ENCODE results near the gene CMTM1.
"Not testable (repeated sequence)": the region's sequence is repeated elsewhere in the genome, so short reads cannot be mapped to it uniquely, and the experiment has no call there.

Gene CMTM1

DNA sequence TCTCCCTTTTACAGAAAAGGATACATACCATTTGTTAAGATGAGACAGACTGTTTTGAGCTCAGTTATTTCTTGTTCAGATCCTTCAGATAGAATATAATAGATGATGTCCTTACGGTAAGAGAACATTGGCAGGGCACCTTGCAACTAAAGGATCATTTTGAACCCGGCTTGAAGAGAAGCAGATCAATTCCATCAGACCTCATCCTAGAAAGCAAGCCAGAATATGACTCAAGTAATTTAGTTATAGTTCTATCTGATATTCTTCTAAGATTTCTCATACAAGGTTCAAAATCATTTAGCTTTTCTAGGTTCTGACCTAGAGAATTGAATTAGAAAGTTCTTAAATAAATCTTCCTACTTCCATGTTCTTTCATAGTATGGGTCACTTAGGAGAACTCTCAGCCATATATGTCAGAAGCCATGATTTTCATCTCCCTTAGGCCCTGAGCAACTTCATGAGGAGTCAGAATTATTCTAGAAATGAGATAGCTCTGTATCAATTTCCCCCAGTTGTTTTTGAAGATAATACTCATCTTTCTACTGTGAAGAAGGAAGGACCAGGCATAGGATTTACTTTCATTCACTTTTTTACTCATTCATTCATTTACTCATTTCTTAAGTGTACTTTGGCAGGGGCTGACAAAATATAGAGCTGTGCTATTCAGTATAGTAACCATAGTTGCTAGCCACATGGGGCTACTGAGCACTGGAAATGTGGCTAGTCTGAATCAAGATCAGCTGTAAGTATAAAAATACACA, 2.5 kb upstream of the CMTM1 start:
- DNase-seq: no peak

DNA sequence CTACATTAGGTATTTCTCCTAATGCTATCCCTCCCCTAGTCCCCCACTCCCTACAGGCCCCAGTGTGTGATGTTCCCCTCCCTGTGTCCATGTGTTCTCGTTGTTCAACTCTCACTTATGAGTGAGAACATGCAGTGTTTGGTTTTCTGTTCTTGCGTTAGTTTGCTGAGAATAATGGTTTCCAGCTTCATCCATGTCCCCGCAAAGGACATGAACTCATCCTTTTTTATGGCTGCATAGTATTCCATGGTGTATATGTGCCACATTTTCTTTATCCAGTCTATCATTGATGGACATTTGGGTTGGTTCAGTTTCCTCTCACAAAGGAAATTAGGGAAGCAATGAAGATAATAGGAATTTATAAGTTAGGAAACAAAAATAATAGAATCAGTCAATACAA, 1.0 kb downstream of the CMTM1 start:
- not testable (repeated sequence) for DNase-seq

DNA sequence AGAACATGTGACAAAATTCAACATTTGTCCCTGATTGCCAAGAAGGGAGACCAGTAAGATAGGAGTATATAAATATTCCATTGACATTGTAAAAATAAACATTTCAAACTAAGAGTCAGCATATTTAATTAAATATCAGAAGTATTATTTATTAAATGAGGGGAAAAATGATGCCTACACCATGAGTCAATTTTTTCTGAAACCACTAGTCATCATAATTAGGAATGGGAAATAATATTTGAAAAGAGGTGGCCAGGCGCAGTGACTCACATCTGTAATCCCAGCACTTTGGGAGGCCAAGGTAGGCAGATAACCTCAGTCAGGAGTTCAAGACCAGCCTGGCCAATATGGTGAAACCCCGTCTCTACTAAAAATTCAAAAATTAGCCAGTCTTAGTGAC, 2.1 kb downstream of the CMTM1 start:
- DNase-seq: no peak

DNA sequence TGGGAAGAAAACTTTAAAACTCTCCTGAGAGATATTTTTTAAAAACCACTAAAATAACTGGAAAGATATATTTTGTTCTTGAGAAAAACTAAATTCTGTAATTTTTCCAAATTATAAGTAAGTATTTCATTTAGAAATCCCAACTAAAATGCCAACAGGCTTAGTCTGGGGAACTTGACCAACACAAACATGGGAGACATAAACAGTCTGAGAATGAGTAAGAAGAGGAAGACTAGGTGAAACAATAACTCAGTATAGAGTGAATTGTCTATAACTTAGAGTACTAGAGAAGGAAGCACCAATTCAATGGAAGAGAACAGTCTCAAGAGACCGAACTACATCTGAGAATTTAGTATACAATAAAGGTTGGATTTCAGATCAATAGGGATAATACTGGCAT, 2.9 kb downstream of the CMTM1 start:
- DNase-seq: no peak

DNA sequence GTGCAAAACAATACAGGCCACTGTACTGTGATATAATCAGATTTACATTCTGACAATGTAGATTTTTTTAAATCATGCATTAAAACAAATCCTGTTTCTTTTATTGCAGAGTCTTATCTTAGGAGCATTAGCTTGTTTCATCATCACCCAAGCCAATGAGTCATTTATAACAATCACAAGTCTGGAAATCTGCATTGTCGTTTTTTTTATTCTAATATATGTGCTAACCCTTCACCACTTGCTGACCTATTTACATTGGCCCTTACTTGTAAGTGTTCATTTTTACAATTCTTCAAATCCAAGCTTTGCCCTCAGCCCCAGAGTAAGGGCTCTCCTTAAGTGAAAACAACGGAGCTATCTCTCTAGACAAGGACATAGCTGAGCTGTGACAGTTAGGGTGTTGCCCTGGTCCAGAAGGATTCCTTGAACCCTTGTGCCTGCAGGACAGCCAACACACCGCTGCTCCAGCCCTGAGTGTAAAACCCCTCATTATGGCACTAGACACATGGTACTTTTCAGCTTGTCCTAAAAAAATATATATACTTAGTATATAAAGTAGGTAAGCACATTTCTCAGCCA, 3.7 kb downstream of the CMTM1 start:
- no peak for DNase-seq

DNA sequence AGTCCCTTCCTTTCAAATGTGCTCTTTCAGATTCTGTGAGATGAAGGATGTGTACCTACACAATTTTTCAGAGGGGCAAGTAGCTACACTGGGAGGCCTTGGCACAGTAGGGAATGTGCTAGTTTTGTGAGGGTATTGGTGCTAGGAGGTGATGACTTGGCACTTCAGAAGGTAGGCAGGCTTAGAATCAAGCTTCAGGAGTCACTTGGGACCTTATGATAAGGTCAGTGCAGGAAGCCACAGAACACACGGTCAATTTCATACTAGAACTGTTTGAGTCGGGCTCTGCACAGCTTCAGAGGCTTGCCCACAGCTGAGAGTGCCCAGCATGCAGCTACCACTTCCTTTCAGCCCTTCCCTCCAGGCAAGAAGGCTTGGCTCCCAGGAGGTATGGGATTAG, 6.1 kb downstream of the CMTM1 start:
- DNase-seq: no peak

DNA sequence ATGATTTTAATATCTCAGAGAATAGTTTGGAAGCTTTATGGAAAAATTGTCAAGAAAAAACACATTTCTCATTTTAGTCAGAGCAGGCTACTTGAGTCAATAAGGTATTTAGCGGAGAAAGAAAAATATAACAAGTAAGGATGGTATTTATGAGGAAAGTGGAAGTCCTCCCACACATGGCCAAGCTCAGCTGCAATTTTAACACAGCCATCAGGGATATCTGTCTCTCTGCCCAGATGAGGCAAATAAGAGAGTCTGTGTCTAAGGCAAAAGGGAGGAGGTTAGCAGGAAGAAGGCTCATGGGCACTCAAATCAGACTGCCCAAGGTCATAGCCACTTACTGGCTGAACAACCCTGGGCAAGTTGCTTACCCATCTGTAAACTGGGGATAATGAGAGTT, 7.8 kb downstream of the CMTM1 start:
- no peak for DNase-seq

DNA sequence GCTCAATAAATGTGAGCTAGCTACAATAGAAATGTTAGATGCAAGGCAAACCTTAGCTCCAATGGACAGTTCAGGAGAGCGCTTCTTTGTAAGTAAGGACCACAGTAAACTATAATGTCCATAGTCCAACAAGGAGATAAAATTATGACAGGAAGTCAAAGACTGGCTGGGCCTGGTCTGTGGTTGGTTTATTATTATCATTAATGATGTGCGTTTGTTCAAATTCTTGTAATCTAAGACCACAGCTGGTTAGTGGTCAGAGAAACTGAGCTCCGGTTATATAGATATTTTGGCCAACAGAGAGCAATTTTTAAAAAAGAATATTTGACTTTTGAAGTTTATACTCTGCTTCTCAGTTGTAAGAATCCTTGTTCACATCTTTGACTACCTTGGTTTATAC, 8.3 kb downstream of the CMTM1 start:
- no peak for DNase-seq

DNA sequence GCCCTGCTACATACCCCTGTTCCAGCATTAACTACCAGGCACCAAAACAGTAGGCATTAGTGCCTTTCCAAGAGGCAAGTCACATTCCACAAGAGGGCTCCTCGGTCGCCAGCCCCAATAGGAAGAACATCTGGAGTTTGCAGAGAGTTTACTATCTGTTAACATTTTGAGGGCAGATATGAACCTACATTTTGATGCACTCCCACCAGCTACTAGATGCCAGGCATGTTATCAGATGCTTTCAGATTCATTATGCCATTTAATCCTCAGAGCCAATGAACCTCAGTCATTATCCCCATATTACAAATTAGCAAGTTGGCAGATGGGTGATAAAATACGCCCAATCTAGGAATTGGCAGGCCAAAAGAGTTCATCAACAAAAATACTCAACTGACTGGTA, 8.8 kb downstream of the CMTM1 start:
- no peak for DNase-seq

DNA sequence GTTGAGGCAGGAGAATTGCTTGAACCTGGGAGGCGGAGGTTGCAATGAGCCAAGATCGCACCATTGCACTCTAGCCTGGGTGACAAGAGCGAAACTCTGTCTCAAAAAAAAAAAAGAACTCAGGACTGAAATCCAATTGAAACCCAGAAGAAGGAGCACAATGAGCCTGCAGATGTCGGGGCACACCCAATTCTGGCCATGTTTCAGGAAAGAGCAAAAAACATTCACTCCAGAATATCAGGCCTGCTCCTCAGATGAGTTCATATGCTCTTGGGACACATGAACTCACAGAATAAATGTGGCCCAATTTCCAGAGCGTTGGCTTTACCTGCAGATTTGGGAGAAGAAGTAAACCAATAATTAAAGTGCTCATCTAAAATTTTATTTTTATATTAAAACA, 10.1 kb downstream of the CMTM1 start:
- no peak for DNase-seq

DNA sequence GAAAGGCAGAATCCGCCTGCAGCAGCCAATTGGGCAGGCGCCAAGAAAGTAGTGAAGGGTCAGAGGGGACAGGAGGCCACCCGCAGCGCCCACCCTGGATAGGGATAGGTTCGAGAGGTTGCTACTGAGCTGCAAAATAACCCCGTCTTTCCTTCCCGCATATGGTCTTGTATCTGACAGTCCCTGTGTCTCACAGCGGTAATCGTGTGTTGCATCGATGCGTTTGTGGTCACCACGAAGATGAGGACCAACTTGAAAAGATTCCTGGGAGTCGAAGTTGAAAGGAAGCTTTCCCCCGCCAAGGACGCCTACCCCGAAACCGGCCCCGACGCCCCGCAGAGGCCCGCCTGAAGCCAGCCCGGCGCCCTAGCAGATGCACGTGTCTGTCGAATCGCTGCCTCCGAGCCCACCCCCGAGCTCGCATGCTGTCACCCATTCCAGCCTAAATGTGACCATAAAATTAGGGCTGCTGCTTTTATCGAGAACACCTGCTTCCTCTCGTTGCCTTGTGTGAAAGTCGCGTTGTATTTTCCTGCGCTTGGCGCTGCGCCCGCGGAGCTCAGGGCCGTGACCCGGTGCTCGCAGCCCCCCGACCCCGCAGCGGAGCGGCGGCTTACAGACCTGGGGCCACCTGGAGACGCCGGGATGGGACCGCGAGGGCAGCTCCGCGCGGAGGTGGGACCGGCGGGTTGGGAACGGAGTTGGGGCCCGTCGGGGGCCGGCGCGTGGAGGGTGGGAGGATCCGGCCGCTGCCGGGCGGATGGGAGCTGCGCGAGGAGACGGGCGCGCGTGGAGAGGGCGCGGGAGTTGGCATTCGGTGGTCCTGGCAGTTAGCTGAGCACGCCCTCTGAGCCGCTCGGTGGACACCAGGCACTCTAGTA, 12.7 kb downstream of the CMTM1 start, which contains the start of gene CMTM2:
TSS of gene CMTM2 (plus strand) at position 813 of the 881 bp plus-strand sequence. CDS start 145 bp downstream, outside the sequence.
- DNase-seq: no peak

DNA sequence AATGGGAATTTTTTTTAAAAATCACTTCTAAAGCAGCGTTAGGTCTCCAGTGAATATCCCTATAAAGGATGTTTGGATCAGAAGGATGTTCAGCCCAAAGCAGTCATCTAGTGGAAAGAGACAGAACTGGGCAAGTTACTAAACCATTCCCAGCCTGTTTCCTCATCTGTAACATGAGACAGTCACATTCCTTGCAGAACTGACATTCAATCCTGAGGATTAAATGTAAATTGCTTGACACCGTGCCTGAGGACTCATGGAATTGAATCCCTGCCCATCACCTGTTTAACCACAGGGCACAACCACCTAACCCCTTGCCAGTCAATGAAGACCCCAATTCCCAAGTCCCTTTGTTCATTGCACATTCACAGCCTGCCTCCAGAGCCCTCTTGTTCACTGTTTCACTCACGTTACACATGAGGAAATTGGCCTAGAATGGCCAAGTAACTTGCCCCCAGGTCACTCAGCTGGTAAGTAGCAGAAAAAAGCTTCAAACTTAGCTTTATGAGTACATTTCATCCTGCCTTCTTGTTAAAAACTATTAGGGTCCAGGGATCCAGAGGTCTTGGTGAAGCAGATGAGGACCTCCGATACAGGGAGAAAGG, 14.5 kb downstream of the CMTM1 start:
- peak; percentile 10 for DNase-seq

DNA sequence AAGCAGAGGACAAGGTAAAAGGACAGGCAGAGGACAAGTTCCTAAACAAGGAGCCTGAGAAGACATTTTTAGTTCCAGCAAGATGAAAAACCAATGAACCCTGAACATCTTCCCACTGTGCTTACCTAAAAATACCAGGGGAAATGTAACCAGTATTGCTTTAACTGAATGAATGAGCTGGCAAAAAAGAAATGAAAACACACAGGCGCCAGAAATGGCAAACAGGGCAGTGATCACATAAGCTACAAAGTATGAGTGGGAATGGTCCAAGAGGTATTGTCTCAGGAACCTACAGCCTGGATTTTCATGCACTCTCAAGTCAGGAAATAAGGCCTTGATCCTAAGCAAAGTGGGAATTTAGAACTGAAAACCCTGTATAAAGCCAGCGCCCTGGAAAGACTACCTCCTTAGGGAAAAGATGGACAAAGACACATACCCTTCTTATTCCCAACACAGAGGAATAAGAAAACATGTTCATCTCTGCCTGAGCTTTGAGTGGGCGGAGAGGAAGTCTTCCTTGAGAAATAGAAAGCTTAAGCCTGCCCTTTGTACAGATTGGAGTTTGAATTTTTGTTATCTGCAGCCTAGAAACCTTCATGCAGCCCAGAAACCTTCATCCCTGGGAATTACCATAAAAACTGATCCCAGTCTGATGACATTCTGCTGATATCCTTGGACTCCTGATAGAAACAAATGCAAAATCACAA, 15.2 kb downstream of the CMTM1 start:
- DNase-seq: no peak

DNA sequence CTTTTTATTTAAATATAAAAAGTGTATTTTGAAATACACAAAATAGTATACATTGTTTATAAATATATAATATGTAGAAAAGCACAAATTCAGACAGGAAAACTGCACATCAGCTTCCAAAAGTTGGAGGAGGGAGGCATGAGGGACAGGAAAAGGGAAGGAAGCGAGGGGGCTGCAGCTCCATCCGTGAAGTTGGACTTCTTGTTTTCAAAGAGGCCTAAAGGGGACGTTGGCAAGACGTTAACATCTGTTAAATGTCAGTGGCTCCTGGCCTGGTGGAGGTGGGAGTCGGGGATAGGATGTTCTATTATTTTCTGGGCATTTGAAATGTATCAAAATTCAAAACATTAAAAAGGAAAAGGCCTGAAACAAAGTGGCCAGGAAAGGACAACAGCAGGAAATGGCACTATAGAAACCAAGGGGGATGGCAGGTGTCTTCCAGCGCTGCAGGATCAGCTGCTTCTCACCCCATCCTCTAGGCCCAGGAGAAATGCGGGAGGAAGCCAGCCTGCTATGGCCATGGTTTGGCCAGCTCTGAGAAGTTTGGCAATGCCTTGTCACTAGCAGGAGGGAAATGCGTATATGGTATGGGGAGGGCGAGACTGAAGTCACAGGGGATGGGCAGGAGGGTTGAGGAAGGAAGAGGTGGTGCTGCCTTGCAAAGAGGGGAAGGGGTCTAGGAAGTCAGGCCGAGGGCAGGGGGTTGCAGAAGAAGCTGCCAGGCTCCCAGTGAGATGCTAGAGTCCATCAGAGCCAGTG, 19.4 kb downstream of the CMTM1 start:
- DNase-seq: no peak

DNA sequence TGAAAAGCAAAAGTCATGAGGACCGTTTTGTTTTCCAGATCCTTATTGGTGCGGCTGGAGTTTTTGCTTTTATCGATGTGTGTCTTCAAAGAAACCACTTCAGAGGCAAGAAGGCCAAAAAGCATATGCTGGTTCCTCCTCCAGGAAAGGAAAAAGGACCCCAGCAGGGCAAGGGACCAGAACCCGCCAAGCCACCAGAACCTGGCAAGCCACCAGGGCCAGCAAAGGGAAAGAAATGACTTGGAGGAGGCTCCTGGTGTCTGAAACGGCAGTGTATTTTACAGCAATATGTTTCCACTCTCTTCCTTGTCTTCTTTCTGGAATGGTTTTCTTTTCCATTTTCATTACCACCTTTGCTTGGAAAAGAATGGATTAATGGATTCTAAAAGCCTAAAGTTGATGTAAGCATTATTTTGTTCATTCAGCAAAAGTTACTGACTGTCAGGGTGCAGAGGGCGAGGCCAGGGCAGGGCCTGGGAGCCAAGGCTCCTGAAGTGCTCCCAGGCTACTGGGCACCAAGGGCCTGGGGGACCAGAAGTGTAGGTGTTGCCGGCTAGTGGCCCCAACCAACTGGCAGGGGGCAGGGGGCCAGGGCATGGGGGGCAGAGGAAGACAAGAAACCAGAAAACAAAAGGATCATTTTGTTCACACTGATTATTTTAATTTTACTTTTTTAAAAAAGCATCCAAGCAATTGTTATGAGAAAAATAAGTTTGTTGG, 21.8 kb downstream of the CMTM1 start:
- DNase-seq: no peak

DNA sequence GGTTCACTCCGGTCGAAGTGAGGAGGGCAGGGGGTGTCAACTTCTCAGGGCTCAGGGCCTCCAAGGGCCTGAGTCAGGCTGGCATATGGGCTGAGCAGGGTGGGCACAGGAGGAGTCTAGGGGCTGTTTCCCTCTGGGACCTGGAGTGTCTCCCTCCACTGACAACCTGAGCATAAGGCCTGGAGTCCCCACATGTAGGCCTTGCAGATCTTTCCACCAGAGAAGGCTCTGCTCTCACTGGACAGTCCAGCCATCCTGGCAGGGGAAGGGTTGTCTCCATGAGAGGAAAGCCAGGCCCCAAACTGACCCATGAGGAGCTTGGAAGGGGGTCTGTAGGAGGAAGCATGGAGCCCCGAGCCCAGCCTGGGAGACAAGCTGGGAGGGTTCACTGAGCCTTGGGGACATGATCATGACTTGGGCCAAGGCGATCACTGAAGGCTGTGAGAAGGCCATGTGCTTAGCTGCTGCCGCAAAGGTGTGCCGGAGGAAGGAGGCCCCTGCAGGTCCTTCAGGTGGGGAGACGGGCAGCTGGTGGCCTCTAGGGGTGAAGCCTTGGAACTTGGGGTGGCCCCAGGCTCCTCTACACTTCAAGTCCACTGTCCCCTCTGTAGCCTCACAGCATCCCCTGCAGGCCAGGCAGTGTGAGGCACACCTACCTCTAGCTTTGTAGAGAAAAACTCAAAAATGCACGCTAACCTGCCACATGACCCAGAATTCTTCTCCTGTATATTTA, 22.9 kb downstream of the CMTM1 start:
- DNase-seq: peak; percentile 27

DNA sequence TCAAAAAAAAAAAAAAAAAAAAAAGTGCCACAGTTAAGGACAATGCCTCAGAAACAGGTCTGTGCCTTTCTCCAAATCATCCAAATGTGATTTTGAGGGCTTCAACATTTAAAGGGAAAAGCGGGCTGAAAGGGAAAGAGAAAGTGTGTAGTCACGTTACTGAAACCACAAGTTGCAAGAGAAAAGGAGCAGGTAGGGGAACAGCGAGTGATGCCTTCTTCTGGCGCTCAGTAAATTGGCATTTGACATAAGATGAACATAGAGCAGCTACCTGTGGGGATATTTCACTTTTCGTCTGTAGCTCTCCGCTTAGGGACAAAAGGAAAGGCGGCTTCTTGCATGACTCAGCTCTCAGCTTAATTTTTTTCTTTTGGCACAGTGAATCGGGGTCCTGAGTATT, 24.1 kb downstream of the CMTM1 start:
- no peak for DNase-seq

DNA sequence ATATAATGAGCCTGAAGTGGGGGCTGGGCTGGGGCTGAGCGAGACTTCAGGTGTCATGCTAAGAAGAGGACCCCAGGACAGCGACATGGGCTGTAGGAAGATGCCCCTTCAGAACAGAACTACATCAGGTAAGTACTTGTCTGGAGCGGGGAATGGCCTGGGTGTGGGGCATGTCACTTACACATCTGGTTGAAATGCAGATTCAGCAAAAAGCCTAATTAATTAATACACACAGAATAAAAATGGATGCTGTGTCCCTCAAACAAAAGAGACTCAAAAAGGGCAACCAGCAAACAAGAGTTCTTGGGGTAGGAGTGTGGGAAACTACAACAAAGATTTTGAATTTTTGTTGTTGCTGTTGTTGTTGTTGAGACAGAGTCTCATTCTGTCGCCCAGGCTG, 24.8 kb downstream of the CMTM1 start:
- no peak for DNase-seq

DNA sequence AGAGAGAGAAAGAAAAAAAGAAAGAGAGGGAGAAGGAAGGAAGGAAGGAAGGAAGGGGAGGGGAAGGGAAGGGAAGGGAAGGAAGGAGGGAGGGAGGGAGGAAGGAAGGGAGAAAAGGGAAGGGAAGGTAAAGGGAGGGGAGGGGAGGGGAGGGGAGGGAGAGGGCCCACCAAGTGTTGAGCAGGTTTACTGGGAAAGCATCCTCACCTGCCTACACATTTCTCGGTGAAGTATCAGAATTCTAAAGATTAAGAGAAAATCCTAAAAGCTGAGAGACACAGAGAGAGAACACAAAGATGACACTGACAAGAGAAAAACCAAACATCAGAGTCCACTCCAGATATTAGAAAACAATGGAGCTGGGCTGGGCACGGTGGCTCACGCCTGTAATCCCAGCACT, 26.0 kb downstream of the CMTM1 start:
- DNase-seq: no peak

DNA sequence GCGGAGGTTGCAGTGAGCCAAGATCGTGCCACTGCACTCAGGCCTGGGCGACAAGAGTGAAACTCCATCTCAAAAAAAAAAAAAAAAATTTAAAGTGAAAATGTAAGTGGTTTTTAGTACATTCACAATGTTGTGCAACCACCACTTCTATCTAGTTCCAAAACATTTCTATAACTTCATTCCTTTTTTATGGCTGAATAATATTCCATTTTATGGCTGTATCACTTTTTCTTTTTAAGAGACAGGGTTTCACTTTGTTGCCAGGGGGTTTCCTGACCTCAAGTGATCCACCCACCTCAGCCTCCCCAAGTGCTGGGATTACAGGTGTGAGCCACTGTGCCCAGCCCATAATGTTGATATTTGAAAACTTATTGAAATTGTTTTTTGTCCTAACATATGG, 26.6 kb downstream of the CMTM1 start:
- DNase-seq: no peak

DNA sequence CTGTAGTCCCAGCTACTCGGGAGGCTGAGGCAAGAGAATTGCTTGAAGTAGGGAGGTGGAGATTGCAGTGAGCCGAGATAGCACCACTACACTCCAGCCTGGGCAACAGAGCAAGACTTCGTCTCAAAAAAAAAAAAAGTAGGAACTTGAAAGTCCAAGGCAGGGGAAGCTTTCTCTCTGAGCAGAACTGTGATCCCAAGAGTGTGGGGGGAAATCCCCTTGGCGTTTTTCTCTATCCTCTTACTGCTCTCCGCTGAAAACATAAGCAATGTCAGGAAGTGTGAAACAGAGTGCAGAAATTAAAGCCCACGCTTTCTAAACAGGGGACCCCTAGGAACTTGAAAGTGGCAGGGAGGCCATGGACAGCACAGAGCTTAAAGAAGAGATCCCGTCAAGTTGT, 28.5 kb downstream of the CMTM1 start:
- no peak for DNase-seq
